Femur (tissue), 1 donor: ENCODE measurements around the gene ACAD9.
"Not testable (repeated sequence)": the region's sequence is repeated elsewhere in the genome, so short reads cannot be mapped to it uniquely, and the experiment has no call there.

Experiments
- DNase-seq: peaks from one replicate; pipeline ENCODE4 v3.0.0-alpha.2; 2017

Gene ACAD9

GRCh38 chr3:128902426-128902825, 23.0 kb downstream of the ACAD9 start:
- no peak for DNase-seq

DNA sequence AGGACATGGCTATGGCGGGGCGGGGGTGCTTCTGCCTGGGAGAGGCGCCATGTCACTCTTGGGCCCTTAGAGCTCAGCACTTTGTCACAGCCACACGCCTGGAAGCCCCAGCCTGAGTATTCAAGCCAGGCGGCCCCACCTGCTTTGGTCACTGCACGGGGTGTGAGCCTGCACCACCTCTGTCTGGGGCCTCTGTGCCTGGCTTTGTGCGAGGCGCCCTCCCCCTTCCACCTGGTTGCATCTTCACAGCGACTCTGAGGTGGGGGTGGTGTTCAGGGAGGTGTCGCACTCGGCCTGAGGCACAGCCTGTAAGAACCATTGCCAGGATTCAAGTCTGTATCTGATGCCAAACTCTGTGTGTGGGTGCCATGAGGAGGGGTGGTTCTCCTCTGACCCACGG, 24.1 kb downstream of the ACAD9 start:
- DNase-seq: no peak

- DNase-seq: no peak
Measured at GRCh38 chr3:128906031-128906803, 26.8 kb downstream of the ACAD9 start.

DNA sequence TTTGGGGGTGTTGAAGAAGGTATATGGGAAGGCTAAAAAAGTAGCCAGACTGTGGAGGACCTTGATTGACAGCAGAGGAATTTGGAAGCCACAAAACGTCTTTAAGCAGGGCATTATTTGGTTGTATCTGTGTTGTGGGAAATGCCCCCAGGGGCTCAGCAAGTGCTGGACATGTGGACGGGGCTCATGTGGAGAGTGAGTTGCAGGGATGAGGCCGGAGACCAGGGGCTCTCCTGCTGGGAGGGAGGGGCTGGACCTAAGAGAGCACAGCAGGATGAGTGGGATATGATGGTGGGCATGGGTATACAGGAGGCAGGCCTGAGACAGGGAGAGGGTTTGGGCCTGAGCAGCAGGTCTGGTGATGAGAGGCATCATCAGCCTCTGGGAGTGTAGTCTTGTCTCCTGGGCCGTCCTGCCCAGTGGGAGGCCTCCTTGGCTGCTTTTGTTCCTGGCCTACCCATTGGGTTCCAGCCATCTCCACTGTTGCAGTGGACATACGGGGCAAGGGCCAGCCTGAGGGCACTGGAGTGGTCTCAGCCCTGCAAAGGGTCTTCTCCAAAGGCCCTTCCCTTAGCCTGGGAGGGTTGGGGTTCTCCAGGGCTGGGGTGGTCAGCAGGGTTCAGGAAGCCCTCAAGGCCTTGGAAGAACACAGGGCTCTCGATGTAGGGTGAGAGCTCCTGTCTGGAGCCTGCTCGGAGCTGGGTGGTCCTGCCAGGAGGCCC, 27.5 kb downstream of the ACAD9 start:
- DNase-seq: no peak

GRCh38 chr3:128907706-128908445, 28.5 kb downstream of the ACAD9 start:
- no peak for DNase-seq

- DNase-seq: no peak
Measured at GRCh38 chr3:128908951-128909350, 29.5 kb downstream of the ACAD9 start.

GRCh38 chr3:128910006-128910405, 30.6 kb downstream of the ACAD9 start:
- no peak for DNase-seq

DNA sequence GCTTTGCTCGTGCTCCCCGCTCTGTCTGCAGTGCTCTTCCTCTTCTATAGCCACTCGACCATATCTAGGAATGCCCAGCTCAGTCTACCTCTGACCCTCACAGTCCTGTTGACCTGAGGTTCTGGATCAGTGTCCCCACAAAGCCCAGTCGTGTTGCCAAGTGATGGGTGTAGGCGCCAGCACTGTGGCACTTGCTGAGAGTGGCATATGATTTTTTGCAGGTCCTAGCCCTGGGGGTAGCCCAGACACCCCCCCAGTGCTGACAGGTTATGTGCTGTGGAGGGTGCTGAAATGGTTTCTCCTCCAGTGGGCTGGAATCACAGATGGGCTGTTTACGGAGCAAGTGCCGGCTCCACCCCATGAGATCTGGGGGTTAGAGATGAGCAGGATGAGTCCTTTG, 32.5 kb downstream of the ACAD9 start:
- DNase-seq: no peak

DNA sequence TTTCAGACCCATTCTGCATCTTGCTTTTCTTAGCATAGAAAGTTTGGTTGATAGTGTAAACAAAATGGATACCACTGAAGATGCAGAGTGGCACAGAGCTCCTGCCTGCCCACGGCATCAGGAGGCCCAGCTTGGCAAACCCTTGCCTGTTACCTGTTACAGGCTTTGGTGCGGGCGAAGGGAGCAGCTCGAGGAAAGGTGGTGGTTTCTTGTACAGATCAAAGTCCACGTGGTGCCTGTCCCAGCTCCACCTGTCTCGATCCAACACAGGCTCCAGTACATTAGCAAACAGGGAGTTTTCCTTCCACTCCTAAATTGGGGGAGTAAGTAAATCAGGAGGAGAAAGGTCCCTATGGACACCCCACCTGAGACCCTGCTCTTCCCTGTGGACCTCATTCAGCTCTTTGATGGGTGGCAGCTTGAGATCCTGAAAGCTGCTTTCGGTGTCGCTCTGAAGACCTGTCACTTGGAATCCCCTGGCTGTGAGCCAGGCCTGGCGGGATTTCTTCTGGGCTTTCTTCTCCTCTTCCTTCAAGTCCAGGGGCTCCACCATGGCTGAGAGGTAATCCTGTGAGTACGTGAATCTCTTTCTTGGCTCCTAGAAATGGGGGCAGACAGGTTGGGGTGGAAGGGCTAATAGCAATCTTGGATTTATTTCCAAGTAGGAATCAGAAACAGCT, 35.7 kb downstream of the ACAD9 start:
- no peak for DNase-seq

- DNase-seq: no peak
Measured at GRCh38 chr3:128917291-128917690, 37.9 kb downstream of the ACAD9 start.

DNA sequence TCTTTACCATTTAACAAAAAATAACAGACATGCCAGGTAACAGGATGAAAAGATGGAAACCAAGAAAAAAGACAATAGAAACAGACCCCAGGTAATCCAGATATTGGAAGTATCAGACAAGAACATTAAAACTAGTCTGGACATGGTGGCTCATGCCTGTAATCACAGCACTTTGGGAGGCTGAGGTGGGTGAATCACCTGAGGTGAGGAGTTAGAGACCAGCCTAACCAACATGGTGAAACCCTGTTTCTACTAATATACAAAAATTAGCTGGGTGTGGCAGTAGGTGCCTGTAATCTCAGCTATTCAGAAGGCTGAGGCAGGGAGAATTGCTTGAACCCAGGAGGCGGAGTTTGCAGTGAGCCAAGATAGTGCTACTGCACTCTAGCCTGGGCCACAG, 40.6 kb downstream of the ACAD9 start:
- no peak for DNase-seq

GRCh38 chr3:128922804-128923459, 43.5 kb downstream of the ACAD9 start:
- DNase-seq: no peak

- DNase-seq: no peak
Measured at GRCh38 chr3:128923576-128923975, 44.2 kb downstream of the ACAD9 start.

GRCh38 chr3:128923986-128924385, 44.6 kb downstream of the ACAD9 start:
- DNase-seq: not testable (repeated sequence)

GRCh38 chr3:128929364-128929763, 49.9 kb downstream of the ACAD9 start:
- DNase-seq: no peak

DNA sequence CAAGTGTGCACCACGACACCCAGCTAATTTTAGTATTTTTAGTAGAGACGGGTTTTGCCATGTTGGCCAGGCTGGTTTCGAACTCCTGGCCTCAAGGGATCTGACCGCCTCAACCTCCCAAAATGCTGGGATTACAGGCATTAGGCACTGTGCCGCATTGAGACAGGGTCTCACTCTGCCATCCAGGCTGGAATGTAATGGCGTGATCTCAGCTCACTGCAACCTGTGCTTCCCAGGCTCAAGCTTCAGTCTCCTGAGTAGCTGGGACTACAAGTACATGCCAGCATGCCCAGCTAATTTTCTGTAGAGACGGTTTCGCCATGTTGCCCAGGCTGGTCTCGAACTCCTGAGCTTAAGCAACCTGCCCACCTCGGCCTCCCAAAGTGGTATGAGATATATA, 51.6 kb downstream of the ACAD9 start:
- no peak for DNase-seq

GRCh38 chr3:128932516-128933212, 53.2 kb downstream of the ACAD9 start:
- no peak for DNase-seq

DNA sequence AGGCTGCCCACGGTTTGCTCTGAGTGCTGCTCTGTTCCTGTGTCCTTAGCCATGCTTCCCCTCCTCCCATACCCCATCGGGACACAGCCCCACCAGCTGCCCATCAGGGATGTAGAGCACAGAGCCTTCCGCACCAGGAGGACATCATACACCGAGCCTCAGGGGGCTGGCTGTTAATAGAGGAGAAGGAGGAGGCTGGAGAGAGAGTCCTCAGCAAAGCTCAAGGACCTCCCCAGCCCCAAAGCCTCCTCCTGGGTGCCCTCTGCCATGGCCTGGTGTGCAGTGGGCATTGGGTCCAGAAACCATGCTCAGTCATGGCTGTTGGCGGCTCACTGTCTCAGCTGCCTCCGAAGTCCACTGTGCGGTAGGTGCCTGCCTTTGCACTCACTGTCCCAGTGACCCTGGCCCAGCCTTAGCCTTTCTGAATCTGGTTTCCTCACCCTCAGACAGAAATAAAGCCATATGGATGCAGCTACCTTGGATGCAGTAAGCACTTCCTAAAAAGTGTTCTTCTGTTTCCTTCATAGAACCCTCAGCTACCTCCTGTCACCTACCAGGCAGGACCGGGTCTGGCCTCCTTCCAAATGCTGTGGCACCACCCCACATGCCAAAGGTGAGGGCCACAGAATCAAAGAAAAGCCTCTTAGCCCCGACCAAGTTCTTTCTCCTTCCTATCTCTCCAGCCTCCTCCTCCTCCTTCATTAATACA, 53.9 kb downstream of the ACAD9 start:
- DNase-seq: no peak

- no peak for DNase-seq
Measured at GRCh38 chr3:128933922-128934253, 54.5 kb downstream of the ACAD9 start.

DNA sequence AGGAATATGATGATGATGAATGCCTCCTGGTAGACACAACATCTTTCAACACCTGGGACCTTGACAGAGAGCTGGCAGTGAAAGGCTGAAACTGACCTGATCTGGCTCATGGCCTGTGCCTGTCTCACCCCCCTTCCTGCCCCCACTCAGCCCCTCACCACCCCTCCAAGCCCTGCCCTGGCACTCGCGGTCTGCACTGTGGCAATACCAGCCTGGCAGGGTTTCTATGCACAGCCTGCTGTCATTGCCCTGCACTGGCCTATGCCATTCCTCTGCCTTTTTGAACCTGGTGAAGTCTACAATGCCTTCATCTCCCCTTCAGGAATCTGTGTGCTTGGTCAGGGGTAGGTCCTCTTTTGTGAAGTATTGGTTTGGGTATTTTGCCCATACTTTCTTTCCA, 56.5 kb downstream of the ACAD9 start:
- DNase-seq: no peak

DNA sequence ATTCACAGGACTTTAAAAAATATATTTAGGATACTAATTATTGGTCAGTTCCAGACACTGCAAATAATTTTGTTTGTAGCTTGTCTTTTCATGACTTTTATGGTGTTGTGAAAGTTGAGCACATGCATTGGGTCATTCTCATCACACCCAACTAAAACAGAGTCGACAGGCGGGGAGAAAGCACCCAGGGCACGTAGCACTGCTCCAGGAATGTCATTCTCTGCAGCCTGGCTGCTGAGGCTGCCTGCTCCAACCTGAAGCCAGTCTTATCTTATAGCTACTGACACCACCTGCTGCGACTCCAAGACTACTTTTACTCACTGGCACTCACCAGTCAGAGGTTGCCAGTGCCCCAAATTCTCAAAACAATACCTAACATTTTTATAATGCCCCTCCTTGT, 56.9 kb downstream of the ACAD9 start:
- no peak for DNase-seq

- DNase-seq: no peak
Measured at GRCh38 chr3:128940252-128940651, 60.8 kb downstream of the ACAD9 start.
